Left renal pelvis (tissue), 4 donors: ENCODE measurements around the gene SPOCK3. TPM values are rescaled to one million over a fixed set of nuclear protein-coding genes. Genes with fewer than 3 reads are reported as not detected.
"Not testable (repeated sequence)": the region's sequence is repeated elsewhere in the genome, so short reads cannot be mapped to it uniquely, and the experiment has no call there.

Experiments
- DNase-seq, 4 donors: peaks; one replicate each; pipeline ENCODE4 v3.0.0-alpha.2; 2013; ENCODE audit warnings: low read depth in 4 of 4, low spot score in 3 of 4
- polyA plus RNA-seq, 4 donors: library from polyadenylated mRNA; unstranded; fragments of 120-200 nt; gene quantifications; one replicate each; pipeline ENCODE4 v1.2.1, GENCODE V29; 2013; ENCODE audit not compliant: insufficient read length in 4 of 4

The SPOCK3 gene
- polyA plus RNA-seq, 4 donors, result 8.3 to 95.6 (median 15.0) TPM

- no peak for DNase-seq
These were observed 397.4 kb downstream of the SPOCK3 start for GRCh38 chr4:166836865-166837264.

GRCh38 chr4:166827629-166828028 is 406.7 kb downstream of the SPOCK3 start:
- DNase-seq, result no peak

- DNase-seq, result no peak
These were observed 407.1 kb downstream of the SPOCK3 start for GRCh38 chr4:166827167-166827566.

GRCh38 chr4:166823848-166824247 is 410.4 kb downstream of the SPOCK3 start:
- no peak for DNase-seq

GRCh38 chr4:166823126-166823525 is 411.2 kb downstream of the SPOCK3 start:
- no peak for DNase-seq

GRCh38 chr4:166822386-166822785 is 411.9 kb downstream of the SPOCK3 start:
- DNase-seq, result no peak

GRCh38 chr4:166816890-166817289 is 417.4 kb downstream of the SPOCK3 start:
- DNase-seq, result peak in 1 of 4 donors; percentile 1

GRCh38 chr4:166808380-166808779 is 425.9 kb downstream of the SPOCK3 start:
- DNase-seq, result no peak

- no peak for DNase-seq
These were observed 431.9 kb downstream of the SPOCK3 start for GRCh38 chr4:166802346-166802745.

GRCh38 chr4:166798126-166798525 is 436.2 kb downstream of the SPOCK3 start:
- no peak for DNase-seq

- DNase-seq, result no peak
These were observed 456.5 kb downstream of the SPOCK3 start for GRCh38 chr4:166777760-166778159.

- DNase-seq, result no peak
These were observed 471.3 kb downstream of the SPOCK3 start for GRCh38 chr4:166763018-166763417.

- DNase-seq, result no peak
These were observed 492.6 kb downstream of the SPOCK3 start for GRCh38 chr4:166741742-166742141.

GRCh38 chr4:166739215-166739614 is 495.1 kb downstream of the SPOCK3 start:
- not testable (repeated sequence) for DNase-seq

GRCh38 chr4:166737430-166737829 is 496.9 kb downstream of the SPOCK3 start:
- no peak for DNase-seq

GRCh38 chr4:166735553-166735952 is 498.7 kb downstream of the SPOCK3 start:
- no peak for DNase-seq

GRCh38 chr4:166734797-166735196 is 499.5 kb downstream of the SPOCK3 start:
- DNase-seq, result no peak

- no peak for DNase-seq
These were observed 500.6 kb downstream of the SPOCK3 start for GRCh38 chr4:166733686-166734085.

GRCh38 chr4:166726832-166727231 is 507.5 kb downstream of the SPOCK3 start:
- no peak for DNase-seq

- no peak for DNase-seq
These were observed 509.9 kb downstream of the SPOCK3 start for GRCh38 chr4:166724369-166724768.

- DNase-seq, result no peak
These were observed 510.7 kb downstream of the SPOCK3 start for GRCh38 chr4:166723532-166724140.

GRCh38 chr4:166715748-166716713 is 518.3 kb downstream of the SPOCK3 start:
- not testable (repeated sequence) for DNase-seq
